ENCODE data around the gene TRIP10.

GRCh38 chr19:6778386-6778785, 38.9 kb downstream of the TRIP10 start:
- TF ChIP-seq CTCF (IDR thresholded peaks at IDR 0.05; ENCODE audit: low read length) (no peak), EZH2phosphoT487 (IDR thresholded peaks at IDR 0.05; ENCODE audit: low read length) (no peak), EZH2 (optimal IDR thresholded peaks at IDR 0.05; ENCODE audit: low read depth, low read length) (no peak)

All from MM.1S (cell line).